ENCODE results near the gene SPDYE4.

- TF ChIP-seq CTCF (IDR thresholded peaks at IDR 0.05) (no peak), POLR2A (IDR thresholded peaks at IDR 0.05) (no peak)
Observed at GRCh38 chr17:8781776-8782175, 23.4 kb upstream of the SPDYE4 start.
